IPS-20b (cell line): Measurements from ENCODE around the gene SMAD3.
"Not testable (repeated sequence)": the region's sequence is repeated elsewhere in the genome, so short reads cannot be mapped to it uniquely, and the experiment has no call there.

Experiments
- H3K27ac ChIP-seq: one replicate; pipeline ENCODE4 v1.5.1; 2013; ENCODE audit warnings: low read length
- H3K27me3 ChIP-seq: 2 replicates; pipeline ENCODE4 v1.6.1; 2013; ENCODE audit warnings: mild to moderate bottlenecking, low read length, inconsistent platforms; ENCODE audit not compliant: insufficient read depth
- H3K36me3 ChIP-seq: 2 replicates; pipeline ENCODE4 v1.6.1; 2013; ENCODE audit warnings: low read depth, mild to moderate bottlenecking, inconsistent platforms, low read length, moderate library complexity; ENCODE audit not compliant: insufficient read depth
- H3K4me1 ChIP-seq: 2 replicates; pipeline ENCODE4 v1.6.1; 2013; ENCODE audit warnings: mild to moderate bottlenecking, control low read depth, inconsistent platforms, low read length, moderate library complexity; ENCODE audit not compliant: insufficient read depth
- H3K4me3 ChIP-seq: 2 replicates; pipeline ENCODE4 v1.5.1; 2013; ENCODE audit warnings: mild to moderate bottlenecking, low read length, inconsistent platforms
- H3K9ac ChIP-seq: 2 replicates; pipeline ENCODE4 v1.6.1; 2013; ENCODE audit warnings: low read depth, mild to moderate bottlenecking, inconsistent platforms, low read length, moderate library complexity
- H3K9me3 ChIP-seq: 2 replicates; pipeline ENCODE4 v1.6.1; 2013; ENCODE audit warnings: mild to moderate bottlenecking, low read depth, low read length, inconsistent platforms; ENCODE audit not compliant: insufficient read depth

Gene SMAD3

GRCh38 chr15:67065531-67066005 is at the start of gene SMAD3:
SMAD3 (plus strand) TSS chr15:67065602; CDS start chr15:67066155, 553 bp downstream.
- H3K27ac ChIP-seq = no peak within 1 kb of the TSS
- H3K27me3 ChIP-seq = peaks cover 70% of the 10 kb centered on the region
- peaks cover 35% of the 10 kb centered on the region for H3K4me1 ChIP-seq
- H3K36me3 ChIP-seq = no peaks in the 10 kb centered on the region
- no peaks in the 10 kb centered on the region for H3K9me3 ChIP-seq
- peak within 1 kb of the TSS; percentile 83 for H3K4me3 ChIP-seq
- peak within 1 kb of the TSS; percentile 79; the same call in 1 of the 2 replicates for H3K9ac ChIP-seq

GRCh38 chr15:67017311-67017710 is 48.1 kb upstream of the SMAD3 start:
- H3K27me3 ChIP-seq = no peaks in the 10 kb centered on the region
- H3K36me3 ChIP-seq = no peaks in the 10 kb centered on the region
- H3K9ac ChIP-seq = no peak overlapping the region
- H3K4me1 ChIP-seq = peaks cover 15% of the 10 kb centered on the region
- H3K4me3 ChIP-seq = no peak overlapping the region
- no peaks in the 10 kb centered on the region for H3K9me3 ChIP-seq
- H3K27ac ChIP-seq = no peak overlapping the region

- no peak overlapping the region for H3K9ac ChIP-seq
- no peak overlapping the region for H3K27ac ChIP-seq
- H3K4me3 ChIP-seq = no peak overlapping the region
- H3K36me3 ChIP-seq = no peaks in the 10 kb centered on the region
- no peaks in the 10 kb centered on the region for H3K27me3 ChIP-seq
- peaks cover 15% of the 10 kb centered on the region for H3K4me1 ChIP-seq
- no peaks in the 10 kb centered on the region for H3K9me3 ChIP-seq
Observed at GRCh38 chr15:67018026-67018425, 47.4 kb upstream of the SMAD3 start.

- H3K4me3 ChIP-seq = no peak overlapping the region
- no peaks in the 10 kb centered on the region for H3K9me3 ChIP-seq
- no peak overlapping the region for H3K27ac ChIP-seq
- H3K36me3 ChIP-seq = no peaks in the 10 kb centered on the region
- no peak overlapping the region for H3K9ac ChIP-seq
- H3K27me3 ChIP-seq = no peaks in the 10 kb centered on the region
- H3K4me1 ChIP-seq = peaks cover 12% of the 10 kb centered on the region
Observed at GRCh38 chr15:67018441-67018840, 47.0 kb upstream of the SMAD3 start.

GRCh38 chr15:67019069-67019468 is 46.3 kb upstream of the SMAD3 start:
- Histone ChIP-seq H3K4me1 (peaks cover 8% of the 10 kb centered on the region), H3K36me3 (no peaks in the 10 kb centered on the region), H3K27ac (no peak overlapping the region), H3K27me3 (no peaks in the 10 kb centered on the region), H3K9me3 (no peaks in the 10 kb centered on the region), H3K4me3 (no peak overlapping the region), H3K9ac (no peak overlapping the region)

- Histone ChIP-seq H3K9ac (no peak overlapping the region), H3K27me3 (no peaks in the 10 kb centered on the region), H3K27ac (no peak overlapping the region), H3K4me3 (no peak overlapping the region), H3K4me1 (peaks cover 9% of the 10 kb centered on the region; the same call in 1 of the 2 replicates), H3K9me3 (no peaks in the 10 kb centered on the region), H3K36me3 (no peaks in the 10 kb centered on the region)
Observed at GRCh38 chr15:67019884-67020520, 45.4 kb upstream of the SMAD3 start.

- H3K27me3 ChIP-seq, H3K9ac ChIP-seq, H3K9me3 ChIP-seq, H3K36me3 ChIP-seq, H3K27ac ChIP-seq, H3K4me1 ChIP-seq, H3K4me3 ChIP-seq: not testable (repeated sequence)
Observed at GRCh38 chr15:67020668-67021067, 44.7 kb upstream of the SMAD3 start.

GRCh38 chr15:67021455-67021854 is 43.9 kb upstream of the SMAD3 start:
- Histone ChIP-seq H3K4me1 (peaks cover 9% of the 10 kb centered on the region; the same call in 1 of the 2 replicates), H3K4me3 (no peak overlapping the region), H3K36me3 (no peaks in the 10 kb centered on the region), H3K27ac (no peak overlapping the region), H3K27me3 (no peaks in the 10 kb centered on the region), H3K9ac (no peak overlapping the region), H3K9me3 (no peaks in the 10 kb centered on the region)

GRCh38 chr15:67022587-67023105 is 42.8 kb upstream of the SMAD3 start:
- no peak overlapping the region for H3K27ac ChIP-seq
- H3K9ac ChIP-seq = no peak overlapping the region
- peaks cover 9% of the 10 kb centered on the region; the same call in 1 of the 2 replicates for H3K4me1 ChIP-seq

GRCh38 chr15:67023517-67024313 is 41.7 kb upstream of the SMAD3 start:
- peaks cover 9% of the 10 kb centered on the region; the same call in 1 of the 2 replicates for H3K4me1 ChIP-seq
- no peaks in the 10 kb centered on the region for H3K9me3 ChIP-seq
- no peak overlapping the region for H3K9ac ChIP-seq
- H3K4me3 ChIP-seq = no peak overlapping the region
- H3K27me3 ChIP-seq = no peaks in the 10 kb centered on the region
- no peaks in the 10 kb centered on the region for H3K36me3 ChIP-seq
- H3K27ac ChIP-seq = no peak overlapping the region

More at GRCh38 chr15:67022587-67023105, 42.8 kb upstream of the SMAD3 start:
- no peaks in the 10 kb centered on the region for H3K36me3 ChIP-seq
- H3K4me3 ChIP-seq = no peak overlapping the region
- H3K27me3 ChIP-seq = no peaks in the 10 kb centered on the region
- no peaks in the 10 kb centered on the region for H3K9me3 ChIP-seq

GRCh38 chr15:67024314-67024997 is 40.9 kb upstream of the SMAD3 start:
- no peaks in the 10 kb centered on the region for H3K27me3 ChIP-seq
- no peak overlapping the region for H3K4me3 ChIP-seq
- no peak overlapping the region for H3K9ac ChIP-seq
- H3K9me3 ChIP-seq = no peaks in the 10 kb centered on the region
- no peak overlapping the region for H3K27ac ChIP-seq
- H3K36me3 ChIP-seq = no peaks in the 10 kb centered on the region
- H3K4me1 ChIP-seq = peaks cover 11% of the 10 kb centered on the region
